CD14-positive monocyte (primary cell): Measurements from ENCODE around the gene NFIC. TPM values are rescaled to one million over a fixed set of nuclear protein-coding genes. Genes with fewer than 3 reads are reported as not detected.

Experiments used
- DNase-seq, 3 donors: peaks; one replicate each; pipeline ENCODE4 v3.0.0-alpha.2; 2011 to 2022
- H2AFZ ChIP-seq: 2 replicates; pipeline ENCODE4 v1.6.0; 2012; ENCODE audit warnings: mild to moderate bottlenecking, low read depth, low read length, inconsistent platforms; ENCODE audit not compliant: insufficient read depth, poor library complexity, severe bottlenecking
- H3K27ac ChIP-seq, 2 donors: 1 replicate in 1 of 2; 2 replicates in 1 of 2; pipeline ENCODE4 v1.5.1; 2012 to 2013; ENCODE audit warnings: low read length in 2 of 2, control low read depth in 1 of 2, inconsistent platforms in 1 of 2, low read depth in 1 of 2, mild to moderate bottlenecking in 1 of 2
- H3K27me3 ChIP-seq, 2 donors: one replicate each; pipeline versions ENCODE4 v1.6.0 to v1.6.1; 2011 to 2013; ENCODE audit warnings: low read length in 2 of 2; ENCODE audit not compliant: control insufficient read depth in 2 of 2, insufficient read depth in 2 of 2
- H3K36me3 ChIP-seq, 2 donors: replicated peaks in 1 of 2; 1 replicate in 1 of 2; 2 replicates in 1 of 2; pipeline versions ENCODE4 v1.5.1 to v1.6.1; 2012 to 2013; ENCODE audit warnings: low read length in 2 of 2, control low read depth in 1 of 2, inconsistent platforms in 1 of 2, mild to moderate bottlenecking in 1 of 2; ENCODE audit not compliant: insufficient read depth in 2 of 2, control insufficient read depth in 1 of 2
- H3K4me1 ChIP-seq, 2 donors: 1 replicate in 1 of 2; 2 replicates in 1 of 2; pipeline versions ENCODE4 v1.5.1 to v1.6.1; 2012 to 2013; ENCODE audit warnings: low read length in 2 of 2, control low read depth in 1 of 2, inconsistent platforms in 1 of 2, mild to moderate bottlenecking in 1 of 2, moderate library complexity in 1 of 2; ENCODE audit not compliant: insufficient read depth in 2 of 2, control insufficient read depth in 1 of 2
- H3K4me2 ChIP-seq: replicated peaks from 2 replicates; pipeline ENCODE3; 2012; ENCODE audit warnings: low read length, moderate library complexity, mild to moderate bottlenecking; ENCODE audit not compliant: poor library complexity, severe bottlenecking; ENCODE audit errors: extremely low read depth
- H3K4me3 ChIP-seq, 3 experiments: fragments of 200-600 bp in 1 of 3; sonication (generic) in 1 of 3; replicated peaks in 1 of 3; 1 replicate in 2 of 3; 2 replicates in 1 of 3; pipeline ENCODE4 v1.5.1; 2011 to 2013; ENCODE audit warnings: low read length in 3 of 3, mild to moderate bottlenecking in 3 of 3, control low read depth in 2 of 3, low read depth in 2 of 3, inconsistent platforms in 1 of 3, moderate library complexity in 1 of 3
- H3K79me2 ChIP-seq: 2 replicates; pipeline ENCODE4 v1.6.0; 2012; ENCODE audit warnings: mild to moderate bottlenecking, control low read depth, inconsistent platforms, low read length, moderate library complexity; ENCODE audit not compliant: insufficient read depth
- H3K9ac ChIP-seq: 2 replicates; pipeline ENCODE4 v1.6.0; 2017; ENCODE audit warnings: low read length, mild to moderate bottlenecking; ENCODE audit not compliant: insufficient read depth, poor library complexity, severe bottlenecking
- H3K9me3 ChIP-seq, 2 donors: replicated peaks in 1 of 2; 1 replicate in 1 of 2; 2 replicates in 1 of 2; pipeline versions ENCODE4 v1.5.1 to v1.6.1; 2012 to 2013; ENCODE audit warnings: low read length in 2 of 2, control low read depth in 1 of 2; ENCODE audit not compliant: control insufficient read depth in 1 of 2, insufficient read depth in 1 of 2
- H4K20me1 ChIP-seq: 2 replicates; pipeline ENCODE4 v1.6.0; 2012; ENCODE audit warnings: mild to moderate bottlenecking, low read length, control low read depth, moderate library complexity; ENCODE audit not compliant: insufficient read depth
- H3K27ac Mint-ChIP-seq, 7 donors: one replicate each; pipeline ENCODE4 v1.8.0; 2020; ENCODE audit warnings: mild to moderate bottlenecking in 7 of 7, mixed read lengths in 7 of 7, moderate library complexity in 6 of 7, inconsistent platforms in 2 of 7
- H3K27me3 Mint-ChIP-seq, 3 donors: one replicate each; pipeline ENCODE4 v1.8.0; 2021 to 2022; ENCODE audit warnings: low read depth in 3 of 3, mild to moderate bottlenecking in 3 of 3, mixed read lengths in 3 of 3, moderate library complexity in 3 of 3, inconsistent platforms in 1 of 3
- H3K36me3 Mint-ChIP-seq, 2 donors: one replicate each; pipeline ENCODE4 v1.8.0; 2020; ENCODE audit warnings: mixed read lengths in 2 of 2, inconsistent platforms in 1 of 2, mild to moderate bottlenecking in 1 of 2
- H3K4me1 Mint-ChIP-seq: one replicate; pipeline ENCODE4 v1.8.0; 2020; ENCODE audit warnings: mild to moderate bottlenecking, mixed read lengths
- H3K4me3 Mint-ChIP-seq, 2 donors: one replicate each; pipeline ENCODE4 v1.8.0; 2020; ENCODE audit warnings: mild to moderate bottlenecking in 2 of 2, mixed read lengths in 2 of 2, moderate library complexity in 1 of 2
- H3K9me3 Mint-ChIP-seq, 7 donors: one replicate each; pipeline ENCODE4 v1.8.0; 2020 to 2022; ENCODE audit warnings: mixed read lengths in 7 of 7, mild to moderate bottlenecking in 6 of 7, moderate library complexity in 6 of 7, inconsistent platforms in 2 of 7
- WGBS: methylation state at CpG from one replicate; pipeline ENCODE4 v1.1.5; 2013; ENCODE audit warnings: missing lambda C conversion rate; ENCODE audit not compliant: insufficient coverage; 5-methylcytosine and 5-hydroxymethylcytosine counted together
- intact Hi-C, 2 donors: fragments of 100-400 bp; cut with micrococcal nuclease; formaldehyde crosslinking; loops; one replicate each; pipeline versions ENCODE4 v1.15.0 to v1.15.1; 2023
- polyA plus RNA-seq, 3 donors: library from polyadenylated mRNA; depleted of rRNA in 1 of 3; unstranded in 2 of 3; stranded (reverse) in 1 of 3; fragments of 300-500 nt in 2 of 3; fragments of >200 nt in 1 of 3; fragmentation: Illumina TruSeq in 2 of 3; gene quantifications; 1 replicate in 2 of 3; 2 replicates in 1 of 3; pipeline ENCODE4 v1.2.3, GENCODE V29; 2012 to 2021
- TF ChIP-seq, protein P1 (sequence below): fragments of 200-600 bp; IDR thresholded peaks from one replicate; pipeline ENCODE4 v1.8.0; 2022; ENCODE audit warnings: antibody characterized with exemption, mild to moderate bottlenecking

NFIC gene
- polyA plus RNA-seq, 3 donors, result 7.0 to 13.8 (median 11.5) TPM

DNA sequence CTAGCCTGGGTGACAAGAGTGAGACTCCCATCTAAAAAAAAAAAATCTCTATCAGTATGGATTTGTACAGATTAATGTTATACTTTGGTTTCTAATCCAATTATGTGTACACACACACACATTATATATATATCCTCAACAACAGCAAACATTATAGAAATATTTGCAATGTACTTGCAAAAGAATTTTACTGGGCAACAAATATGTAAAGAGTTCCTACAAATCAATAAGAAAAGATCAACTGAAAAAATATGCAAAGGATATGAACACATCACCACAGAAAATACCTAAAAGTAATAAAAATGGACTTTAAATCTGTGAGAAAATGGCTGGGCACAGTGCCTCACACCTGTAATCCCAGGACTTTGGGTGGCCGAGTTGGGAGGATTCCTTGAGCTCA, 40.9 kb upstream of the NFIC start:
- Histone ChIP-seq H3K27ac (no peak overlapping the region), H3K4me1 (no peaks in the 10 kb centered on the region), H4K20me1 (no peaks in the 10 kb centered on the region), H3K79me2 (no peaks in the 10 kb centered on the region), H3K4me2 (no peak overlapping the region), H3K9ac (no peak overlapping the region), H3K9me3 (no peaks in the 10 kb centered on the region), H2AFZ (no peak overlapping the region), H3K27me3 (no peaks in the 10 kb centered on the region), H3K4me3 (no peak overlapping the region), H3K36me3 (no peaks in the 10 kb centered on the region)
- Mint-ChIP-seq H3K27ac (no peak overlapping the region), H3K4me3 (no peak overlapping the region), H3K27me3 (peaks cover 2 to 12% (median 11%) of the 10 kb centered on the region in 3 donors), H3K4me1 (no peaks in the 10 kb centered on the region), H3K36me3 (no peaks in the 10 kb centered on the region), H3K9me3 (peaks cover 0 to 2% (median 0%) of the 10 kb centered on the region in 7 donors)
- TF ChIP-seq, protein P1, sequence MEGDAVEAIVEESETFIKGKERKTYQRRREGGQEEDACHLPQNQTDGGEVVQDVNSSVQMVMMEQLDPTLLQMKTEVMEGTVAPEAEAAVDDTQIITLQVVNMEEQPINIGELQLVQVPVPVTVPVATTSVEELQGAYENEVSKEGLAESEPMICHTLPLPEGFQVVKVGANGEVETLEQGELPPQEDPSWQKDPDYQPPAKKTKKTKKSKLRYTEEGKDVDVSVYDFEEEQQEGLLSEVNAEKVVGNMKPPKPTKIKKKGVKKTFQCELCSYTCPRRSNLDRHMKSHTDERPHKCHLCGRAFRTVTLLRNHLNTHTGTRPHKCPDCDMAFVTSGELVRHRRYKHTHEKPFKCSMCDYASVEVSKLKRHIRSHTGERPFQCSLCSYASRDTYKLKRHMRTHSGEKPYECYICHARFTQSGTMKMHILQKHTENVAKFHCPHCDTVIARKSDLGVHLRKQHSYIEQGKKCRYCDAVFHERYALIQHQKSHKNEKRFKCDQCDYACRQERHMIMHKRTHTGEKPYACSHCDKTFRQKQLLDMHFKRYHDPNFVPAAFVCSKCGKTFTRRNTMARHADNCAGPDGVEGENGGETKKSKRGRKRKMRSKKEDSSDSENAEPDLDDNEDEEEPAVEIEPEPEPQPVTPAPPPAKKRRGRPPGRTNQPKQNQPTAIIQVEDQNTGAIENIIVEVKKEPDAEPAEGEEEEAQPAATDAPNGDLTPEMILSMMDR, result no peak
- DNase-seq, result no peak
- intact Hi-C loops, result loop anchor here (5.0 kb wide), 2 partner anchors 147 to 162 kb away; no protein-coding TSS in a partner anchor
- WGBS, result no CpG with 5 or more reads among the region's 1 CpG

DNA sequence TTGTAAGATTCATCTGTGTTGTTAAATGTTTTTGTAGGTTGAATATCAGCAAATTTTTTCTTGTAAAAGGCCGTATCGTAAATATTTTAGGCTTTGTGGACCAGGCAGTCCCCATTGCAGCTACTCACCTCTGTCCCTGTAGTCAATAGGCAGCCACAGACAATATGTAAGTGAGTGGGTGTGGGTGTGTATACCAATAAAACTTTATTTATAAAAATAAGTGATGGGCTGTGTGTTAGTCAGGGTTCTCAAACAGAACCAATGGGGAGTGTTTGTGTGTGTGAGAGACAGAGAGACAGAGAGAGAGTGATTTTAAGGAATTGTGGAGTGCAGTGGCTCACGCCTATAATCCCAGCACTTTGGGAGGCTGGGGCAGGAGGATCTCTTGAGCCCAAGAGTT, 37.6 kb upstream of the NFIC start:
- H3K4me1 Mint-ChIP-seq, result no peaks in the 10 kb centered on the region
- Histone ChIP-seq H4K20me1 (no peaks in the 10 kb centered on the region), H3K27ac (no peak overlapping the region), H3K4me2 (no peak overlapping the region), H2AFZ (peak overlapping the region; percentile 53), H3K4me3 (no peak overlapping the region), H3K9me3 (peaks cover 0 to 9% of the 10 kb centered on the region in 2 donors), H3K36me3 (no peaks in the 10 kb centered on the region), H3K4me1 (no peaks in the 10 kb centered on the region), H3K9ac (no peak overlapping the region), H3K79me2 (no peaks in the 10 kb centered on the region), H3K27me3 (no peaks in the 10 kb centered on the region)
- intact Hi-C loops, result loop anchor here (5.0 kb wide), 2 partner anchors 144 to 159 kb away; no protein-coding TSS in a partner anchor
- DNase-seq, result no peak
- H3K4me3 Mint-ChIP-seq, result no peak overlapping the region
- H3K27me3 Mint-ChIP-seq, result peaks cover 2 to 11% (median 4%) of the 10 kb centered on the region in 3 donors
- no CpG with 5 or more reads among the region's 3 CpGs for WGBS
- H3K36me3 Mint-ChIP-seq, result no peaks in the 10 kb centered on the region
- no peak overlapping the region for H3K27ac Mint-ChIP-seq
- peaks cover 0 to 19% (median 6%) of the 10 kb centered on the region in 7 donors for H3K9me3 Mint-ChIP-seq
- TF ChIP-seq, protein P1, result no peak
